Keratinocyte (primary cell): ENCODE measurements around the gene CARD8. TPM values are rescaled to one million over a fixed set of nuclear protein-coding genes. Genes with fewer than 3 reads are reported as not detected.
A peak's percentile ranks its signal among the peaks of the same experiment; 100 is the strongest.

ENCODE experiments used
- DNase-seq: peaks from one replicate; pipeline ENCODE4 v3.0.0-alpha.2; 2011; ENCODE audit warnings: low read depth, missing footprints, low spot score
- FAIRE-seq: peaks from 2 replicates; lab custom pipeline; 2011; peaks lifted over from hg19 to GRCh38; lab: Jason Lieb, UNC
- H2AFZ ChIP-seq: 2 replicates; pipeline ENCODE4 v1.6.0; 2012; ENCODE audit warnings: low read length, control low read depth, inconsistent platforms; ENCODE audit not compliant: control insufficient read depth
- H3K27ac ChIP-seq: 2 replicates; pipeline ENCODE4 v1.5.1; 2011; ENCODE audit warnings: low read length; ENCODE audit not compliant: control insufficient read depth, insufficient read depth
- H3K27me3 ChIP-seq: 3 replicates; pipeline ENCODE4 v1.6.0; 2011; ENCODE audit warnings: low read length; ENCODE audit not compliant: control insufficient read depth, insufficient read depth; ENCODE audit errors: extremely low read depth
- H3K36me3 ChIP-seq, 2 experiments: 2 replicates in 1 of 2; 3 replicates in 1 of 2; pipeline ENCODE4 v1.5.1; 2011; ENCODE audit warnings: low read length in 2 of 2, mild to moderate bottlenecking in 1 of 2; ENCODE audit not compliant: control insufficient read depth in 2 of 2, insufficient read depth in 2 of 2; ENCODE audit errors: extremely low read depth in 1 of 2
- H3K4me1 ChIP-seq: 3 replicates; pipeline ENCODE4 v1.5.1; 2011; ENCODE audit warnings: low read length; ENCODE audit not compliant: control insufficient read depth, insufficient read depth; ENCODE audit errors: extremely low read depth
- H3K4me2 ChIP-seq: 3 replicates; pipeline ENCODE4 v1.6.0; 2011; ENCODE audit warnings: low read depth, low read length; ENCODE audit not compliant: control insufficient read depth, insufficient read depth; ENCODE audit errors: extremely low read depth
- H3K4me3 ChIP-seq, 3 experiments: fragments of 200-600 bp in 1 of 3; sonication (generic) in 1 of 3; 2 replicates in 2 of 3; 3 replicates in 1 of 3; pipeline ENCODE4 v1.5.1; 2011 to 2016; ENCODE audit warnings: low read length in 3 of 3, mild to moderate bottlenecking in 3 of 3, control low read depth in 2 of 3, inconsistent platforms in 1 of 3, low read depth in 1 of 3, mixed read lengths in 1 of 3, mixed run types in 1 of 3, moderate library complexity in 1 of 3; ENCODE audit not compliant: control insufficient read depth in 2 of 3, insufficient read depth in 2 of 3; ENCODE audit errors: extremely low read depth in 1 of 3
- H3K79me2 ChIP-seq: 2 replicates; pipeline ENCODE4 v1.6.0; 2012; ENCODE audit warnings: low read length; ENCODE audit not compliant: control insufficient read depth, insufficient read depth
- H3K9ac ChIP-seq: 3 replicates; pipeline ENCODE4 v1.6.0; 2011; ENCODE audit warnings: low read length; ENCODE audit not compliant: control insufficient read depth, insufficient read depth; ENCODE audit errors: extremely low read depth
- H3K9me1 ChIP-seq: 3 replicates; pipeline ENCODE4 v1.6.0; 2011; ENCODE audit warnings: low read length; ENCODE audit not compliant: control insufficient read depth, insufficient read depth; ENCODE audit errors: extremely low read depth
- H3K9me3 ChIP-seq: 2 replicates; pipeline ENCODE4 v1.5.1; 2012; ENCODE audit warnings: low read depth, low read length; ENCODE audit not compliant: control insufficient read depth
- H4K20me1 ChIP-seq: 3 replicates; pipeline ENCODE4 v1.6.0; 2011; ENCODE audit warnings: low read length; ENCODE audit not compliant: control insufficient read depth, insufficient read depth; ENCODE audit errors: extremely low read depth
- EZH2 ChIP-seq: IDR thresholded peaks from one replicate; pipeline ENCODE4 v1.6.1; 2012; ENCODE audit warnings: inconsistent platforms, mild to moderate bottlenecking, low read length, moderate library complexity
- dilution Hi-C: fragments of 300-500 bp; cut with MboI; formaldehyde crosslinking; loops from one replicate; pipeline ENCODE4 v1.7.0; 2020; ENCODE audit warnings: low sequenced_read_pairs; ENCODE audit not compliant: extremely low pct_ligation_motif_present
- polyA plus RNA-seq, 5 experiments: library from polyadenylated mRNA; depleted of rRNA in 3 of 5; stranded (reverse) in 3 of 5; stranded (forward) in 1 of 5; unstranded in 1 of 5; fragments of >200 nt; gene quantifications; 1 replicate in 1 of 5; 2 replicates in 3 of 5; 3 replicates in 1 of 5; pipeline versions ENCODE4 v1.2.1 to v1.2.3, GENCODE V29; 2011 to 2012; ENCODE audit warnings: missing spikeins in 2 of 5, low read depth in 1 of 5, low replicate concordance in 1 of 5
- TF ChIP-seq, protein P1 (sequence below), 3 experiments: IDR thresholded peaks in 1 of 3; conservative IDR thresholded peaks in 1 of 3; optimal IDR thresholded peaks in 1 of 3; 2 replicates in 2 of 3; 3 replicates in 1 of 3; pipeline versions ENCODE3 to v1.5.1; 2011; ENCODE audit warnings: low read length in 3 of 3, mild to moderate bottlenecking in 3 of 3, moderate library complexity in 2 of 3, control low read depth in 1 of 3, inconsistent platforms in 1 of 3; ENCODE audit not compliant: insufficient read depth in 2 of 3; ENCODE audit errors: extremely low read depth in 1 of 3

Gene CARD8
- polyA plus RNA-seq, 1 donor (not counting 4 experiments of a cell fraction or from before 2014, with no cell fraction given): 5.2 TPM

- Histone ChIP-seq H3K9me1 (no peaks in the 10 kb centered on the region), H4K20me1 (no peaks in the 10 kb centered on the region), H3K4me3 (no peak overlapping the region), H3K4me2 (peak overlapping the region; percentile 87), H3K9me3 (no peaks in the 10 kb centered on the region), H3K27ac (no peak overlapping the region), H3K4me1 (peaks cover 2% of the 10 kb centered on the region), H3K36me3 (peaks cover 0 to under 1% of the 10 kb centered on the region in 2 experiments), H3K9ac (no peak overlapping the region), H2AFZ (no peak overlapping the region), H3K79me2 (no peaks in the 10 kb centered on the region), H3K27me3 (no peaks in the 10 kb centered on the region)
- dilution Hi-C loops: no loop called here
- FAIRE-seq (no peak), DNase-seq (no peak)
- TF ChIP-seq EZH2: no peak
- TF ChIP-seq, protein P1, sequence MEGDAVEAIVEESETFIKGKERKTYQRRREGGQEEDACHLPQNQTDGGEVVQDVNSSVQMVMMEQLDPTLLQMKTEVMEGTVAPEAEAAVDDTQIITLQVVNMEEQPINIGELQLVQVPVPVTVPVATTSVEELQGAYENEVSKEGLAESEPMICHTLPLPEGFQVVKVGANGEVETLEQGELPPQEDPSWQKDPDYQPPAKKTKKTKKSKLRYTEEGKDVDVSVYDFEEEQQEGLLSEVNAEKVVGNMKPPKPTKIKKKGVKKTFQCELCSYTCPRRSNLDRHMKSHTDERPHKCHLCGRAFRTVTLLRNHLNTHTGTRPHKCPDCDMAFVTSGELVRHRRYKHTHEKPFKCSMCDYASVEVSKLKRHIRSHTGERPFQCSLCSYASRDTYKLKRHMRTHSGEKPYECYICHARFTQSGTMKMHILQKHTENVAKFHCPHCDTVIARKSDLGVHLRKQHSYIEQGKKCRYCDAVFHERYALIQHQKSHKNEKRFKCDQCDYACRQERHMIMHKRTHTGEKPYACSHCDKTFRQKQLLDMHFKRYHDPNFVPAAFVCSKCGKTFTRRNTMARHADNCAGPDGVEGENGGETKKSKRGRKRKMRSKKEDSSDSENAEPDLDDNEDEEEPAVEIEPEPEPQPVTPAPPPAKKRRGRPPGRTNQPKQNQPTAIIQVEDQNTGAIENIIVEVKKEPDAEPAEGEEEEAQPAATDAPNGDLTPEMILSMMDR (optimal IDR thresholded peaks at IDR 0.05 in 1 of 3, IDR thresholded peaks at IDR 0.05 in 1 of 3, conservative IDR thresholded peaks at IDR 0.05 in 1 of 3; ENCODE audit: extremely low read depth in 1 of 3, insufficient read depth in 2 of 3, low read length in 3 of 3): no peak
Measured at GRCh38 chr19:48254529-48254970, 1.2 kb downstream of the CARD8 start.

- Histone ChIP-seq H3K27ac (no peak overlapping the region), H3K4me2 (no peak overlapping the region), H2AFZ (no peak overlapping the region), H3K36me3 (peaks cover 0 to 2% of the 10 kb centered on the region in 2 experiments), H3K4me3 (no peak overlapping the region), H3K79me2 (no peaks in the 10 kb centered on the region), H4K20me1 (no peaks in the 10 kb centered on the region), H3K27me3 (no peaks in the 10 kb centered on the region), H3K9me3 (no peaks in the 10 kb centered on the region), H3K9me1 (no peaks in the 10 kb centered on the region), H3K9ac (no peak overlapping the region), H3K4me1 (no peaks in the 10 kb centered on the region)
- TF ChIP-seq, protein P1 (optimal IDR thresholded peaks at IDR 0.05 in 1 of 3, IDR thresholded peaks at IDR 0.05 in 1 of 3, conservative IDR thresholded peaks at IDR 0.05 in 1 of 3; ENCODE audit: extremely low read depth in 1 of 3, insufficient read depth in 2 of 3, low read length in 3 of 3): no peak
- TF ChIP-seq EZH2: no peak
- DNase-seq (no peak), FAIRE-seq (no peak)
- dilution Hi-C loops: no loop called here
Measured at GRCh38 chr19:48253999-48254398, 1.7 kb downstream of the CARD8 start.
